Neural cell (in vitro differentiated cells): ENCODE results near the gene TRPM5. TPM values are rescaled to one million over a fixed set of nuclear protein-coding genes. Genes with fewer than 3 reads are reported as not detected.

ENCODE experiments used
- H2AFZ ChIP-seq: fragments of 200-600, 300-800 bp; sonication (generic), shearing (Covaris generic); 2 replicates; pipeline ENCODE4 v1.6.0; 2014; ENCODE audit warnings: low read depth, mild to moderate bottlenecking, antibody characterized with exemption, low read length, moderate library complexity
- H3F3A ChIP-seq: fragments of 200-600 bp; shearing (Covaris generic); 2 replicates; pipeline ENCODE4 v1.6.1; 2016; ENCODE audit warnings: mild to moderate bottlenecking, moderate library complexity, mixed read lengths, antibody characterized with exemption, low read length; ENCODE audit not compliant: insufficient read depth, poor library complexity, severe bottlenecking
- H3K27ac ChIP-seq: fragments of 200-600, 300-800 bp; sonication (generic), shearing (Covaris generic); 2 replicates; pipeline ENCODE4 v1.5.1; 2014; ENCODE audit warnings: mild to moderate bottlenecking, low read length, moderate library complexity
- H3K27me3 ChIP-seq: fragments of 300-800, 200-600 bp; sonication (generic), shearing (Covaris generic); 2 replicates; pipeline ENCODE4 v1.6.0; 2014; ENCODE audit warnings: mild to moderate bottlenecking, low read depth, low read length, moderate library complexity; ENCODE audit not compliant: insufficient read depth
- H3K36me3 ChIP-seq: fragments of 300-800, 200-600 bp; sonication (generic), shearing (Covaris generic); 2 replicates; pipeline ENCODE4 v1.5.1; 2014; ENCODE audit warnings: mild to moderate bottlenecking, antibody characterized with exemption, low read length, moderate library complexity; ENCODE audit not compliant: insufficient read depth
- H3K4me2 ChIP-seq: fragments of 300-800, 200-600 bp; sonication (generic), shearing (Covaris generic); 2 replicates; pipeline ENCODE4 v1.6.0; 2014; ENCODE audit warnings: mild to moderate bottlenecking, low read length
- H3K4me3 ChIP-seq: fragments of 300-800, 200-600 bp; sonication (generic), shearing (Covaris generic); 2 replicates; pipeline ENCODE4 v1.5.1; 2014; ENCODE audit warnings: mild to moderate bottlenecking, low read length, moderate library complexity
- H3K79me2 ChIP-seq: fragments of 200-600 bp; shearing (Covaris generic); replicated peaks from 2 replicates; pipeline ENCODE4 v1.6.0; 2014; ENCODE audit warnings: mild to moderate bottlenecking, low read length, moderate library complexity; ENCODE audit not compliant: insufficient read depth
- H3K9ac ChIP-seq: fragments of 300-800, 200-600 bp; sonication (generic), shearing (Covaris generic); 2 replicates; pipeline ENCODE4 v1.6.1; 2016; ENCODE audit warnings: mild to moderate bottlenecking, low read length, mixed read lengths
- H3K9me2 ChIP-seq: fragments of 200-600 bp; shearing (Covaris generic); 2 replicates; pipeline ENCODE4 v1.6.1; 2016; ENCODE audit warnings: mild to moderate bottlenecking, low read length, mixed read lengths; ENCODE audit not compliant: insufficient read depth
- H3K9me3 ChIP-seq: fragments of 200-600, 300-800 bp; sonication (generic), shearing (Covaris generic); 2 replicates; pipeline ENCODE4 v1.6.1; 2016; ENCODE audit warnings: mild to moderate bottlenecking, mixed run types, low read length, moderate library complexity, mixed read lengths
- H4K20me1 ChIP-seq: fragments of 200-600 bp; shearing (Covaris generic); 2 replicates; pipeline ENCODE4 v1.6.1; 2016; ENCODE audit warnings: mild to moderate bottlenecking, mixed run types; ENCODE audit not compliant: insufficient read depth
- EP300 ChIP-seq: fragments of 450-650 bp; conservative IDR thresholded peaks from 2 replicates; pipeline ENCODE4 v1.6.1; 2014; ENCODE audit warnings: antibody characterized with exemption, mild to moderate bottlenecking, moderate library complexity; ENCODE audit not compliant: poor library complexity, severe bottlenecking
- EZH2 ChIP-seq: fragments of 200-600, 300-800 bp; shearing (Covaris generic), sonication (generic); IDR thresholded peaks from 2 replicates; pipeline ENCODE4 v1.6.1; 2014; ENCODE audit warnings: antibody characterized with exemption, low read length, borderline replicate concordance, mild to moderate bottlenecking; ENCODE audit not compliant: insufficient read depth, poor library complexity, severe bottlenecking
- MXI1 ChIP-seq: fragments of 450-650 bp; conservative IDR thresholded peaks from 2 replicates; pipeline ENCODE4 v1.6.1; 2014; ENCODE audit warnings: antibody characterized with exemption, mild to moderate bottlenecking; ENCODE audit not compliant: poor library complexity, severe bottlenecking
- POLR2AphosphoS5 ChIP-seq: IDR thresholded peaks from 2 replicates; pipeline ENCODE4 v1.6.1; 2012
- RAD21 ChIP-seq: fragments of 450-650 bp; conservative IDR thresholded peaks from 2 replicates; pipeline ENCODE4 v1.6.1; 2014; ENCODE audit warnings: antibody characterized with exemption, mild to moderate bottlenecking, moderate library complexity
- SMC3 ChIP-seq: fragments of 450-650 bp; conservative IDR thresholded peaks from 2 replicates; pipeline ENCODE4 v1.6.1; 2014; ENCODE audit warnings: antibody characterized with exemption, mild to moderate bottlenecking, moderate library complexity; ENCODE audit not compliant: poor library complexity
- TAF1 ChIP-seq: IDR thresholded peaks from 2 replicates; pipeline ENCODE4 v1.6.1; 2012; ENCODE audit warnings: low read depth
- polyA plus RNA-seq: library from polyadenylated mRNA; depleted of rRNA; stranded (reverse); fragments of >200 nt; gene quantifications from 2 replicates; pipeline ENCODE4 v1.2.3, GENCODE V29; 2014
- TF ChIP-seq, protein P1 (sequence below): IDR thresholded peaks from 2 replicates; pipeline ENCODE4 v1.6.1; 2012; ENCODE audit warnings: borderline replicate concordance
- TF ChIP-seq, protein P2 (sequence below): fragments of 450-650 bp; IDR thresholded peaks from 2 replicates; pipeline ENCODE4 v1.5.1; 2014; ENCODE audit warnings: antibody characterized with exemption, mild to moderate bottlenecking, moderate library complexity; ENCODE audit not compliant: poor library complexity, severe bottlenecking

TRPM5 gene
- polyA plus RNA-seq, 1 donor from 2014 or later, result not detected

DNA sequence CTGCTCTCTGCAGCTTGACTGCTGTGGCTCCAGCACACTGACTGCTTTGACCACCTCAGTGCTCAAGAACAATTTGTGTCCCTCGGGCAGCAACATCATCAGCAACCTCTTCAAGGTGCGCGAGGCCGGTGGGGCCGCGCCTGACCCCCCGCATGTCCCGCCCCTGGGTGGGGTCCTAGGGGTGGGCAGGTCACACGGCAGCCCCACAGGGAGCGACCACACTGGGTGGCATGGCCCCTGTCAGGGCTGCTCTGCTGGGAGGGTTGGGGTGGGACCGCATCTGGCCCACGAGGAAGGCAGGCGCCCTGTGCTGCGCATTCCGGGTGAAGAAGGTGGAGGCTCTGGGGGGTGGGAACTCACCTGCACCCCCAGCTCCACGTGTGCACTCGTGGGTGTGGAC, 48.5 kb downstream of the TRPM5 start:
- H3K9me3 ChIP-seq, result no peaks in the 10 kb centered on the region
- no peak overlapping the region for H3K9ac ChIP-seq
- no peak overlapping the region for H2AFZ ChIP-seq
- H3K9me2 ChIP-seq, result no peaks in the 10 kb centered on the region
- no peak overlapping the region for H3K4me2 ChIP-seq
- no peaks in the 10 kb centered on the region for H3K36me3 ChIP-seq
- H3K4me3 ChIP-seq, result no peak overlapping the region
- peaks cover 1% of the 10 kb centered on the region for H3K79me2 ChIP-seq
- no peak overlapping the region for H3K27ac ChIP-seq
- H4K20me1 ChIP-seq, result no peaks in the 10 kb centered on the region
- H3K27me3 ChIP-seq, result no peaks in the 10 kb centered on the region
- H3F3A ChIP-seq, result no peaks in the 10 kb centered on the region
- TF ChIP-seq, protein P1, sequence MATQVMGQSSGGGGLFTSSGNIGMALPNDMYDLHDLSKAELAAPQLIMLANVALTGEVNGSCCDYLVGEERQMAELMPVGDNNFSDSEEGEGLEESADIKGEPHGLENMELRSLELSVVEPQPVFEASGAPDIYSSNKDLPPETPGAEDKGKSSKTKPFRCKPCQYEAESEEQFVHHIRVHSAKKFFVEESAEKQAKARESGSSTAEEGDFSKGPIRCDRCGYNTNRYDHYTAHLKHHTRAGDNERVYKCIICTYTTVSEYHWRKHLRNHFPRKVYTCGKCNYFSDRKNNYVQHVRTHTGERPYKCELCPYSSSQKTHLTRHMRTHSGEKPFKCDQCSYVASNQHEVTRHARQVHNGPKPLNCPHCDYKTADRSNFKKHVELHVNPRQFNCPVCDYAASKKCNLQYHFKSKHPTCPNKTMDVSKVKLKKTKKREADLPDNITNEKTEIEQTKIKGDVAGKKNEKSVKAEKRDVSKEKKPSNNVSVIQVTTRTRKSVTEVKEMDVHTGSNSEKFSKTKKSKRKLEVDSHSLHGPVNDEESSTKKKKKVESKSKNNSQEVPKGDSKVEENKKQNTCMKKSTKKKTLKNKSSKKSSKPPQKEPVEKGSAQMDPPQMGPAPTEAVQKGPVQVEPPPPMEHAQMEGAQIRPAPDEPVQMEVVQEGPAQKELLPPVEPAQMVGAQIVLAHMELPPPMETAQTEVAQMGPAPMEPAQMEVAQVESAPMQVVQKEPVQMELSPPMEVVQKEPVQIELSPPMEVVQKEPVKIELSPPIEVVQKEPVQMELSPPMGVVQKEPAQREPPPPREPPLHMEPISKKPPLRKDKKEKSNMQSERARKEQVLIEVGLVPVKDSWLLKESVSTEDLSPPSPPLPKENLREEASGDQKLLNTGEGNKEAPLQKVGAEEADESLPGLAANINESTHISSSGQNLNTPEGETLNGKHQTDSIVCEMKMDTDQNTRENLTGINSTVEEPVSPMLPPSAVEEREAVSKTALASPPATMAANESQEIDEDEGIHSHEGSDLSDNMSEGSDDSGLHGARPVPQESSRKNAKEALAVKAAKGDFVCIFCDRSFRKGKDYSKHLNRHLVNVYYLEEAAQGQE, result no peak
- TF ChIP-seq TAF1, result no peak
- no peak for TF ChIP-seq EP300
- no peak for TF ChIP-seq RAD21
- TF ChIP-seq, protein P2, sequence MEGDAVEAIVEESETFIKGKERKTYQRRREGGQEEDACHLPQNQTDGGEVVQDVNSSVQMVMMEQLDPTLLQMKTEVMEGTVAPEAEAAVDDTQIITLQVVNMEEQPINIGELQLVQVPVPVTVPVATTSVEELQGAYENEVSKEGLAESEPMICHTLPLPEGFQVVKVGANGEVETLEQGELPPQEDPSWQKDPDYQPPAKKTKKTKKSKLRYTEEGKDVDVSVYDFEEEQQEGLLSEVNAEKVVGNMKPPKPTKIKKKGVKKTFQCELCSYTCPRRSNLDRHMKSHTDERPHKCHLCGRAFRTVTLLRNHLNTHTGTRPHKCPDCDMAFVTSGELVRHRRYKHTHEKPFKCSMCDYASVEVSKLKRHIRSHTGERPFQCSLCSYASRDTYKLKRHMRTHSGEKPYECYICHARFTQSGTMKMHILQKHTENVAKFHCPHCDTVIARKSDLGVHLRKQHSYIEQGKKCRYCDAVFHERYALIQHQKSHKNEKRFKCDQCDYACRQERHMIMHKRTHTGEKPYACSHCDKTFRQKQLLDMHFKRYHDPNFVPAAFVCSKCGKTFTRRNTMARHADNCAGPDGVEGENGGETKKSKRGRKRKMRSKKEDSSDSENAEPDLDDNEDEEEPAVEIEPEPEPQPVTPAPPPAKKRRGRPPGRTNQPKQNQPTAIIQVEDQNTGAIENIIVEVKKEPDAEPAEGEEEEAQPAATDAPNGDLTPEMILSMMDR, result no peak
- no peak for TF ChIP-seq POLR2AphosphoS5
- no peak for TF ChIP-seq SMC3
- no peak for TF ChIP-seq MXI1
- no peak for TF ChIP-seq EZH2

DNA sequence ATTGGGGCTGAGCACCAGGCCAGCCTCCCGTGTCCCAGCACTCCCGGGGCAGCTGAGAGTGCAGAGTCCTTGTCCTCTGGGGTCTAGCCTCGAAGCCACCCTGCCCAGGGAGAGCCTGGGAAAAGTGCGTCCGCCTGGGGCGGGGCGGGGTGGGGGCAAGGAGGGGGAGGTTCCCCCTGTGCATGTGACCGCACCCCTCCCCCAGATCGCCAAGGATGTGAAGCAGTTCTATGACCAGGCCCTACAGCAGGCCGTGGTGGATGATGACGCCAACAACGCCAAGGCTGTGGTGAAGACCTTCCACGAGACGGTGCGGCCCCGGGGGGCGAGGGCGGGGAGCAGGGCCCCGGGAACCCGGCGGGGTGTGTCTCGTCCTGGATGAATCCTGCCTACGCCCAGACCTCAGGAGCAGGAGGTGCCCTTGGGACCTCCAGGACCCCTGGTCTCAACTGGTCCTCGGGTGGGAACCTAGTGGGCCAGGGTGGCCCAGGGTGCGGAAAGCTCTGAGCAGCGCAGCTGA, 49.0 kb downstream of the TRPM5 start:
- Histone ChIP-seq H2AFZ (no peak overlapping the region), H3K27ac (no peak overlapping the region), H3K4me2 (no peak overlapping the region), H3K9me3 (no peaks in the 10 kb centered on the region), H3K27me3 (no peaks in the 10 kb centered on the region), H3K4me3 (no peak overlapping the region), H3K9me2 (no peaks in the 10 kb centered on the region), H3K36me3 (no peaks in the 10 kb centered on the region), H3F3A (no peaks in the 10 kb centered on the region), H3K79me2 (no peaks in the 10 kb centered on the region), H4K20me1 (no peaks in the 10 kb centered on the region), H3K9ac (no peak overlapping the region)
- TF ChIP-seq EZH2 (no peak), EP300 (no peak), POLR2AphosphoS5 (no peak)
- TF ChIP-seq, protein P2, result no peak
